Measurements from ENCODE around the gene PTPRM.

DNA sequence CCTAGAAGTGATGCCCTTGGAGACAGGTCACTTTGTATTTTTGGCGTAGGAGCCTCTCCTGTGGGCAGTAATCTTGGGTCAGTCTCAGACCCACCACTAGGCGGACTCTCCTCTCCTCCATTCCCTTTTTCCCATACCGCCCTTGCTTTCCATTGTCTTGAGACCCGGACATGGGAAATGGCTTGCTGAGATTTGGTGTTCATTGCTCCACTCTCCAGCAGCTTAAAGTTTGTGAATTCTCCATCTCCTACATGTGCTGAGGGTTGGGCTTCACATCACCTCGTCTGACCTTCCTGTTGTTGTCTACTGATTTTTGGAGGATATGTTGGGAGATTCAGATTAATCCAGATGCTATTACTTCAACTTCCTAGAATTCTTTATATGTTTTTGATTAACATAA is 882.9 kb downstream of the PTPRM start:
- TF ChIP-seq CTCF (IDR thresholded peaks at IDR 0.05) (peak in 1 of 6 experiments; percentile 12), POLR2A (IDR thresholded peaks at IDR 0.05) (no peak)
